ENCODE measurements around the gene RPS19BP1. TPM values are rescaled to one million over a fixed set of nuclear protein-coding genes. Genes with fewer than 3 reads are reported as not detected.

Gene RPS19BP1
- total RNA-seq, 1 experiment from 2014 or later = 80.4 TPM

GRCh38 chr22:39498802-39499201, 33.7 kb downstream of the RPS19BP1 start:
- Histone ChIP-seq H3K4me3 (replicated peaks in 1 of 2; ENCODE audit: low read depth in 1 of 2, low read length in 2 of 2) (no peak overlapping the region), H3K4me2 (ENCODE audit: low read length) (no peak overlapping the region), H3K27me3 (ENCODE audit: insufficient read depth, low read length) (no peaks in the 10 kb centered on the region), H3K4me1 (ENCODE audit: control insufficient read depth in 1 of 2, insufficient read depth in 2 of 2, low read length in 2 of 2) (peaks cover 22 to 53% of the 10 kb centered on the region in 2 experiments), H2AFZ (ENCODE audit: low read depth, low read length, poor library complexity, severe bottlenecking) (no peak overlapping the region), H4K20me1 (ENCODE audit: insufficient read depth) (no peaks in the 10 kb centered on the region), H3K9me3 (ENCODE audit: control insufficient read depth in 1 of 2, insufficient read depth in 1 of 2, low read depth in 1 of 2, low read length in 2 of 2) (no peaks in the 10 kb centered on the region), H3K36me3 (ENCODE audit: control insufficient read depth in 1 of 2, insufficient read depth in 2 of 2, low read length in 2 of 2) (peaks cover 0 to 2% of the 10 kb centered on the region in 2 experiments; a peak in 1 of 4 replicates), H3K9ac (ENCODE audit: low read length) (no peak overlapping the region), H3K9me2 (ENCODE audit: insufficient read depth) (no peaks in the 10 kb centered on the region), H3K27ac (ENCODE audit: low read depth, low read length) (no peak overlapping the region), H3K79me2 (ENCODE audit: insufficient read depth, low read length) (peaks cover 17% of the 10 kb centered on the region)
- BruUV-seq (replicated peaks) = no TSS peak
- DNase-seq (ENCODE audit: low read depth, low spot score) (no peak), ATAC-seq (no peak)
- intact Hi-C loops (cut with micrococcal nuclease) = no loop called here
- ChIA-PET POLR2A (interaction anchor here (0.9 to 1.9 kb wide), 2 partner anchors 21 to 25 kb away, joined by 4 to 5 read pairs; partner anchors contain the start of gene ATF4), CTCF (interaction anchor here (9.0 kb wide), 1 partner anchor 31 kb away, joined by 86 read pairs; no protein-coding TSS in a partner anchor), RAD21 (ENCODE audit: low non-redundant PET in 1 of 2, low total read pairs in 2 of 2, uncharacterized antibody in 2 of 2, unreplicated experiment in 2 of 2) (no interaction called here)
- TF ChIP-seq CBX3 (IDR thresholded peaks at IDR 0.05; ENCODE audit: low read depth) (no peak), POLR2AphosphoS5 (IDR thresholded peaks at IDR 0.05; ENCODE audit: low read depth, low read length) (no peak), EZH2phosphoT487 (IDR thresholded peaks at IDR 0.05; ENCODE audit: borderline replicate concordance) (no peak), SP1 (IDR thresholded peaks at IDR 0.05; ENCODE audit: low read depth) (no peak), CEBPB (IDR thresholded peaks at IDR 0.05; ENCODE audit: low read depth) (no peak), REST (IDR thresholded peaks at IDR 0.05; ENCODE audit: low read depth) (no peak), ZBTB33 (IDR thresholded peaks at IDR 0.05; ENCODE audit: extremely low read depth, insufficient replicate concordance, low read length) (no peak), EZH2 (IDR thresholded peaks at IDR 0.05) (no peak), JUND (IDR thresholded peaks at IDR 0.05) (no peak), TCF7L2 (IDR thresholded peaks at IDR 0.05; ENCODE audit: borderline replicate concordance, extremely low read depth, insufficient read depth, insufficient read length) (no peak), EGR1 (IDR thresholded peaks at IDR 0.05; ENCODE audit: low read depth) (no peak), YY1 (IDR thresholded peaks at IDR 0.05; ENCODE audit: extremely low read depth, insufficient replicate concordance, low read depth, low read length) (no peak)
